H9 (cell line): ENCODE data around the gene PXK. TPM values are rescaled to one million over a fixed set of nuclear protein-coding genes. Genes with fewer than 3 reads are reported as not detected.

Experiments used
- DNase-seq: peaks from one replicate; pipeline ENCODE4 v3.0.0-alpha.2; 2017
- H2AFZ ChIP-seq: one replicate; pipeline ENCODE4 v1.6.1; 2013; ENCODE audit warnings: mild to moderate bottlenecking, low read length, control low read depth, moderate library complexity
- H2AK5ac ChIP-seq: 2 replicates; pipeline ENCODE4 v1.6.1; 2013; ENCODE audit warnings: low read length, control low read depth, mixed read lengths; ENCODE audit not compliant: insufficient read length
- H2BK120ac ChIP-seq: one replicate; pipeline ENCODE4 v1.6.1; 2013; ENCODE audit warnings: low read depth, mild to moderate bottlenecking, low read length, control low read depth, inconsistent platforms; ENCODE audit not compliant: poor library complexity, severe bottlenecking
- H2BK12ac ChIP-seq: 2 replicates; pipeline ENCODE4 v1.6.1; 2013; ENCODE audit warnings: low read length, control low read depth, mixed read lengths, low read depth; ENCODE audit not compliant: insufficient read length
- H2BK15ac ChIP-seq: 2 replicates; pipeline ENCODE4 v1.6.1; 2013; ENCODE audit warnings: low read depth, low read length, control low read depth
- H2BK20ac ChIP-seq: one replicate; pipeline ENCODE4 v1.6.1; 2013; ENCODE audit warnings: low read depth, mild to moderate bottlenecking, low read length, control low read depth, inconsistent platforms; ENCODE audit not compliant: poor library complexity, severe bottlenecking
- H2BK5ac ChIP-seq: 2 replicates; pipeline ENCODE4 v1.6.1; 2013; ENCODE audit warnings: low read length, control low read depth, mixed read lengths; ENCODE audit not compliant: insufficient read length
- H3K14ac ChIP-seq: 2 replicates; pipeline ENCODE4 v1.6.1; 2013; ENCODE audit warnings: low read length, control low read depth; ENCODE audit not compliant: insufficient read depth
- H3K18ac ChIP-seq: 2 replicates; pipeline ENCODE4 v1.6.1; 2013; ENCODE audit warnings: low read depth, mild to moderate bottlenecking, mixed read lengths, low read length, control low read depth; ENCODE audit not compliant: insufficient read length
- H3K23ac ChIP-seq: 2 replicates; pipeline ENCODE4 v1.6.1; 2013; ENCODE audit warnings: low read length, control low read depth, mixed read lengths, low read depth; ENCODE audit not compliant: insufficient read length
- H3K23me2 ChIP-seq: 2 replicates; pipeline ENCODE4 v1.6.1; 2013; ENCODE audit warnings: low read depth, mild to moderate bottlenecking, mixed read lengths, low read length, control low read depth; ENCODE audit not compliant: insufficient read length, poor library complexity, severe bottlenecking
- H3K27ac ChIP-seq: 2 replicates; pipeline ENCODE4 v1.5.1; 2013; ENCODE audit warnings: low read length, control low read depth, mixed read lengths, low read depth; ENCODE audit not compliant: insufficient read length
- H3K27me3 ChIP-seq: 2 replicates; pipeline ENCODE4 v1.6.1; 2013; ENCODE audit warnings: low read length, control low read depth, inconsistent platforms; ENCODE audit not compliant: insufficient read depth
- H3K4ac ChIP-seq: 2 replicates; pipeline ENCODE4 v1.6.1; 2013; ENCODE audit warnings: low read depth, mild to moderate bottlenecking, control low read depth, inconsistent platforms, low read length, moderate library complexity
- H3K4me1 ChIP-seq: 2 replicates; pipeline ENCODE4 v1.6.1; 2013; ENCODE audit warnings: low read length, control low read depth, inconsistent platforms; ENCODE audit not compliant: insufficient read depth
- H3K4me2 ChIP-seq: 2 replicates; pipeline ENCODE4 v1.6.1; 2013; ENCODE audit warnings: low read length, control low read depth, mixed read lengths; ENCODE audit not compliant: insufficient read length, insufficient read depth
- H3K56ac ChIP-seq: 2 replicates; pipeline ENCODE4 v1.6.1; 2013; ENCODE audit warnings: low read depth, mild to moderate bottlenecking, mixed read lengths, low read length, control low read depth; ENCODE audit not compliant: insufficient read length
- H3K79me1 ChIP-seq: 2 replicates; pipeline ENCODE4 v1.6.1; 2013; ENCODE audit warnings: low read depth, mild to moderate bottlenecking, moderate library complexity, low read length, control low read depth, inconsistent platforms; ENCODE audit not compliant: insufficient read depth, poor library complexity, severe bottlenecking
- H3K79me2 ChIP-seq: 2 replicates; pipeline ENCODE4 v1.6.1; 2013; ENCODE audit warnings: low read length, control low read depth, inconsistent platforms; ENCODE audit not compliant: insufficient read depth
- H3K9ac ChIP-seq: 2 replicates; pipeline ENCODE4 v1.6.1; 2013; ENCODE audit warnings: low read length, control low read depth, mixed read lengths; ENCODE audit not compliant: insufficient read length; ENCODE audit errors: extremely low read depth
- H3K9me3 ChIP-seq: one replicate; pipeline ENCODE4 v1.6.1; 2013; ENCODE audit warnings: low read depth, low read length, inconsistent platforms; ENCODE audit not compliant: control insufficient read depth
- H3T11ph ChIP-seq: one replicate; pipeline ENCODE4 v1.6.1; 2013; ENCODE audit warnings: mild to moderate bottlenecking, low read length, control low read depth, inconsistent platforms
- H4K20me1 ChIP-seq: one replicate; pipeline ENCODE4 v1.6.1; 2013; ENCODE audit not compliant: control insufficient read depth, insufficient read length, insufficient read depth
- H4K5ac ChIP-seq: 2 replicates; pipeline ENCODE4 v1.6.1; 2013; ENCODE audit warnings: low read depth, mild to moderate bottlenecking, mixed read lengths, low read length, control low read depth; ENCODE audit not compliant: insufficient read length
- H4K8ac ChIP-seq: replicated peaks from 2 replicates; pipeline ENCODE4 v1.6.1; 2013; ENCODE audit warnings: low read length, control low read depth, mixed read lengths, low read depth; ENCODE audit not compliant: insufficient read length
- H4K91ac ChIP-seq: 2 replicates; pipeline ENCODE4 v1.6.1; 2013; ENCODE audit warnings: low read depth, mild to moderate bottlenecking, moderate library complexity, mixed read lengths, low read length, control low read depth; ENCODE audit not compliant: insufficient read length
- H3K27ac Mint-ChIP-seq, 3 experiments: 2 replicates in 2 of 3; 3 replicates in 1 of 3; pipeline ENCODE4 v1.8.0; 2020 to 2021; ENCODE audit warnings: mixed read lengths in 3 of 3, mild to moderate bottlenecking in 1 of 3, moderate library complexity in 1 of 3
- H3K27me3 Mint-ChIP-seq: 2 replicates; pipeline ENCODE4 v1.8.0; 2021; ENCODE audit warnings: low read depth, mild to moderate bottlenecking, moderate library complexity, mixed read lengths
- H3K36me3 Mint-ChIP-seq, 3 experiments: 2 replicates in 2 of 3; 3 replicates in 1 of 3; pipeline ENCODE4 v1.8.0; 2020 to 2021; ENCODE audit warnings: low read depth in 3 of 3, mixed read lengths in 3 of 3; ENCODE audit not compliant: insufficient read depth in 1 of 3
- H3K4me1 Mint-ChIP-seq, 2 experiments: 2 replicates each; pipeline ENCODE4 v1.8.0; 2020; ENCODE audit warnings: mixed read lengths in 2 of 2
- H3K4me3 Mint-ChIP-seq, 2 experiments: 2 replicates in 1 of 2; 3 replicates in 1 of 2; pipeline ENCODE4 v1.8.0; 2020 to 2021; ENCODE audit warnings: mild to moderate bottlenecking in 2 of 2, mixed read lengths in 2 of 2, moderate library complexity in 1 of 2
- H3K9me3 Mint-ChIP-seq, 2 experiments: 2 replicates in 1 of 2; 3 replicates in 1 of 2; pipeline ENCODE4 v1.8.0; 2020; ENCODE audit warnings: mild to moderate bottlenecking in 2 of 2, mixed read lengths in 2 of 2, moderate library complexity in 1 of 2
- CTCF ChIP-seq: fragments of 200-600 bp; sonication (generic); conservative IDR thresholded peaks from 3 replicates; pipeline ENCODE4 v1.8.0; 2021; ENCODE audit warnings: antibody characterized with exemption, mild to moderate bottlenecking
- WGBS: extraction: QIAGEN DNeasy Blood & Tissue Kit; methylation state at CpG from one replicate; pipeline ENCODE4 v1.1.7; 2013; ENCODE audit warnings: missing lambda C conversion rate, low lambda C conversion rate, mixed read lengths; ENCODE audit not compliant: insufficient read length; ENCODE audit errors: extremely low coverage; 5-methylcytosine and 5-hydroxymethylcytosine counted together
- total RNA-seq: library from RNA; stranded (reverse); gene quantifications from 2 replicates; pipeline ENCODE4 v1.2.1, GENCODE V29; 2021

Gene PXK
- total RNA-seq, 1 experiment from 2014 or later, result 3.3 TPM

GRCh38 chr3:58326267-58326900 lies 6.3 kb upstream of the PXK start:
- H4K8ac ChIP-seq, result no peak overlapping the region
- no peaks in the 10 kb centered on the region for H3K23me2 ChIP-seq
- no peak for TF ChIP-seq CTCF
- H3K23ac ChIP-seq, result no peak overlapping the region
- no peak overlapping the region for H2AK5ac ChIP-seq
- H3K14ac ChIP-seq, result no peak overlapping the region
- H3K4ac ChIP-seq, result no peak overlapping the region
- no peak overlapping the region for H4K5ac ChIP-seq
- Mint-ChIP-seq H3K9me3 (no peaks in the 10 kb centered on the region), H3K27ac (peak overlapping the region in 1 of 3 experiments; percentile 43; a peak in 1 of 7 replicates), H3K4me3 (no peak overlapping the region), H3K36me3 (no peaks in the 10 kb centered on the region), H3K27me3 (peaks cover 10% of the 10 kb centered on the region), H3K4me1 (peaks cover 17 to 27% of the 10 kb centered on the region in 2 experiments)
- H3K18ac ChIP-seq, result no peak overlapping the region
- no peak overlapping the region for H3K9ac ChIP-seq
- no peak overlapping the region for H2AFZ ChIP-seq
- no peaks in the 10 kb centered on the region for H3K79me2 ChIP-seq
- no peaks in the 10 kb centered on the region for H3K9me3 ChIP-seq
- no peaks in the 10 kb centered on the region for H3K79me1 ChIP-seq
- H3K4me2 ChIP-seq, result no peak overlapping the region
- no peak for DNase-seq
- no peak overlapping the region for H2BK15ac ChIP-seq
- no peak overlapping the region for H3K56ac ChIP-seq
- H2BK12ac ChIP-seq, result no peak overlapping the region
- H4K20me1 ChIP-seq, result no peaks in the 10 kb centered on the region
- H3K27me3 ChIP-seq, result no peaks in the 10 kb centered on the region
- H4K91ac ChIP-seq, result no peak overlapping the region
- H2BK120ac ChIP-seq, result no peak overlapping the region
- H2BK5ac ChIP-seq, result no peak overlapping the region
- no peak overlapping the region for H3T11ph ChIP-seq
- no peak overlapping the region for H2BK20ac ChIP-seq
- no peak overlapping the region for H3K27ac ChIP-seq
- peaks cover 3% of the 10 kb centered on the region; the same call in 1 of the 2 replicates for H3K4me1 ChIP-seq
- WGBS, result no CpG with 5 or more reads among the region's 8 CpGs
